K562 (cell line): ENCODE measurements around the gene C6orf62.
"Not testable (repeated sequence)": the region's sequence is repeated elsewhere in the genome, so short reads cannot be mapped to it uniquely, and the experiment has no call there.

Source experiments
- BHLHE40 ChIP-seq: IDR thresholded peaks from 2 replicates; pipeline ENCODE4 v1.6.1; 2011; ENCODE audit warnings: low read length, improper control_type of control experiment
- C11orf30 ChIP-seq: fragments of 450-650 bp; IDR thresholded peaks from 2 replicates; pipeline ENCODE4 v1.6.1; 2016; ENCODE audit warnings: low read depth, mild to moderate bottlenecking
- KLF16 ChIP-seq: IDR thresholded peaks from 2 replicates; pipeline ENCODE4 v1.6.1; 2016; ENCODE audit warnings: antibody characterized with exemption
- NFYB ChIP-seq: IDR thresholded peaks from 2 replicates; pipeline ENCODE4 v1.6.1; 2011; ENCODE audit warnings: mild to moderate bottlenecking, moderate library complexity; ENCODE audit not compliant: insufficient read length; ENCODE audit errors: extremely low read depth
- POLR2A ChIP-seq: fragments of 450-650 bp; conservative IDR thresholded peaks from 2 replicates; pipeline ENCODE4 v1.6.1; 2016
- RAD21 ChIP-seq, 2 experiments: fragments of 250-450 bp in 1 of 2; fragments of 450-650 bp in 1 of 2; sonication (Bioruptor Pico) in 1 of 2; formaldehyde crosslinking in 1 of 2; IDR thresholded peaks in 1 of 2; conservative IDR thresholded peaks in 1 of 2; 2 replicates each; pipeline versions ENCODE4 v1.4.0 to v1.8.0; 2020 to 2022; ENCODE audit warnings: mild to moderate bottlenecking in 2 of 2, moderate library complexity in 1 of 2
- RBM39 ChIP-seq: fragments of 200-400 bp; formaldehyde crosslinking; optimal IDR thresholded peaks from 2 replicates; pipeline ENCODE3; 2018; ENCODE audit warnings: low read depth, low read length
- ZNF23 ChIP-seq: fragments of 250-450 bp; sonication (Bioruptor Pico); IDR thresholded peaks from 2 replicates; pipeline ENCODE4 v1.4.0; 2020; ENCODE audit warnings: mild to moderate bottlenecking
- ZSCAN32 ChIP-seq: fragments of 450-650 bp; formaldehyde crosslinking; IDR thresholded peaks from 2 replicates; pipeline ENCODE4 v1.4.0; 2020; ENCODE audit warnings: mild to moderate bottlenecking, moderate library complexity
- TF ChIP-seq, protein P1 (sequence below): fragments of 250-450 bp; sonication (Bioruptor Pico); IDR thresholded peaks from 2 replicates; pipeline ENCODE4 v1.4.0; 2020; ENCODE audit warnings: mild to moderate bottlenecking, moderate library complexity
- TF ChIP-seq, protein P2 (sequence below), 3 experiments: IDR thresholded peaks in 2 of 3; conservative IDR thresholded peaks in 1 of 3; 2 replicates each; pipeline ENCODE4 v1.5.1; 2011 to 2012; ENCODE audit warnings: low read length in 3 of 3, mild to moderate bottlenecking in 3 of 3, control low read depth in 2 of 3, improper control_type of control experiment in 1 of 3, inconsistent platforms in 1 of 3, low read depth in 1 of 3, mixed read lengths in 1 of 3, moderate library complexity in 1 of 3; ENCODE audit not compliant: insufficient read depth in 2 of 3
- TF ChIP-seq, protein P3 (sequence below), 2 experiments: fragments of 450-650 bp; formaldehyde crosslinking in 1 of 2; IDR thresholded peaks; 2 replicates each; pipeline versions ENCODE4 v1.4.0 to v1.6.1; 2014 to 2020; ENCODE audit warnings: mild to moderate bottlenecking in 2 of 2, borderline replicate concordance in 1 of 2, low read depth in 1 of 2

DNA sequence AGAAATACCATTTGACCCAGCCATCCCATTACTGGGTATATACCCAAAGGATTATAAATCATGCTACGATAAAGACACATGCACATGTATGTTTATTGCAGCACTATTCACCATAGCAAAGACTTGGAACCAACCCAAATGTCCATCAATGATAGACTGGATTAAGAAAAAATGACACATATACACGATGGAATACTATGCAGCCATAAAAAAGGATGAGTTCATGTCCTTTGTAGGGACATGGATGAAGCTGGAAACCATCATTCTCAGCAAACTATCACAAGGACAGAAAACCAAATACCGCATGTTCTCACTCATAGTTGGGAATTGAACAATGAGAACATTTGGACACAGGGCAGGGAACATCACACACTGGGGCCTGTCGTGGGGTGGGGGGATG is 47.9 kb downstream of the C6orf62 start:
- not testable (repeated sequence) for TF ChIP-seq ZSCAN32 (CRISPR knock-in tag); ZNF23 (CRISPR knock-in tag); POLR2A; C11orf30; BHLHE40; NFYB; RAD21 (CRISPR knock-in tag; conservative IDR thresholded peaks at IDR 0.05 in 1 of 2, IDR thresholded peaks at IDR 0.05 in 1 of 2); KLF16; RBM39
- TF ChIP-seq, protein P1, sequence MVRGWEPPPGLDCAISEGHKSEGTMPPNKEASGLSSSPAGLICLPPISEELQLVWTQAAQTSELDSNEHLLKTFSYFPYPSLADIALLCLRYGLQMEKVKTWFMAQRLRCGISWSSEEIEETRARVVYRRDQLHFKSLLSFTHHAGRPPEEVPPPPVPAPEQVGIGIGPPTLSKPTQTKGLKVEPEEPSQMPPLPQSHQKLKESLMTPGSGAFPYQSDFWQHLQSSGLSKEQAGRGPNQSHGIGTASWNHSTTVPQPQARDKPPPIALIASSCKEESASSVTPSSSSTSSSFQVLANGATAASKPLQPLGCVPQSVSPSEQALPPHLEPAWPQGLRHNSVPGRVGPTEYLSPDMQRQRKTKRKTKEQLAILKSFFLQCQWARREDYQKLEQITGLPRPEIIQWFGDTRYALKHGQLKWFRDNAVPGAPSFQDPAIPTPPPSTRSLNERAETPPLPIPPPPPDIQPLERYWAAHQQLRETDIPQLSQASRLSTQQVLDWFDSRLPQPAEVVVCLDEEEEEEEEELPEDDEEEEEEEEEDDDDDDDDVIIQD (CRISPR knock-in tag), result not testable (repeated sequence)
- TF ChIP-seq, protein P2, sequence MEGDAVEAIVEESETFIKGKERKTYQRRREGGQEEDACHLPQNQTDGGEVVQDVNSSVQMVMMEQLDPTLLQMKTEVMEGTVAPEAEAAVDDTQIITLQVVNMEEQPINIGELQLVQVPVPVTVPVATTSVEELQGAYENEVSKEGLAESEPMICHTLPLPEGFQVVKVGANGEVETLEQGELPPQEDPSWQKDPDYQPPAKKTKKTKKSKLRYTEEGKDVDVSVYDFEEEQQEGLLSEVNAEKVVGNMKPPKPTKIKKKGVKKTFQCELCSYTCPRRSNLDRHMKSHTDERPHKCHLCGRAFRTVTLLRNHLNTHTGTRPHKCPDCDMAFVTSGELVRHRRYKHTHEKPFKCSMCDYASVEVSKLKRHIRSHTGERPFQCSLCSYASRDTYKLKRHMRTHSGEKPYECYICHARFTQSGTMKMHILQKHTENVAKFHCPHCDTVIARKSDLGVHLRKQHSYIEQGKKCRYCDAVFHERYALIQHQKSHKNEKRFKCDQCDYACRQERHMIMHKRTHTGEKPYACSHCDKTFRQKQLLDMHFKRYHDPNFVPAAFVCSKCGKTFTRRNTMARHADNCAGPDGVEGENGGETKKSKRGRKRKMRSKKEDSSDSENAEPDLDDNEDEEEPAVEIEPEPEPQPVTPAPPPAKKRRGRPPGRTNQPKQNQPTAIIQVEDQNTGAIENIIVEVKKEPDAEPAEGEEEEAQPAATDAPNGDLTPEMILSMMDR (IDR thresholded peaks at IDR 0.05 in 2 of 3, conservative IDR thresholded peaks at IDR 0.05 in 1 of 3; ENCODE audit: insufficient read depth in 2 of 3, low read depth in 1 of 3, low read length in 3 of 3), result not testable (repeated sequence)
- TF ChIP-seq, protein P3, sequence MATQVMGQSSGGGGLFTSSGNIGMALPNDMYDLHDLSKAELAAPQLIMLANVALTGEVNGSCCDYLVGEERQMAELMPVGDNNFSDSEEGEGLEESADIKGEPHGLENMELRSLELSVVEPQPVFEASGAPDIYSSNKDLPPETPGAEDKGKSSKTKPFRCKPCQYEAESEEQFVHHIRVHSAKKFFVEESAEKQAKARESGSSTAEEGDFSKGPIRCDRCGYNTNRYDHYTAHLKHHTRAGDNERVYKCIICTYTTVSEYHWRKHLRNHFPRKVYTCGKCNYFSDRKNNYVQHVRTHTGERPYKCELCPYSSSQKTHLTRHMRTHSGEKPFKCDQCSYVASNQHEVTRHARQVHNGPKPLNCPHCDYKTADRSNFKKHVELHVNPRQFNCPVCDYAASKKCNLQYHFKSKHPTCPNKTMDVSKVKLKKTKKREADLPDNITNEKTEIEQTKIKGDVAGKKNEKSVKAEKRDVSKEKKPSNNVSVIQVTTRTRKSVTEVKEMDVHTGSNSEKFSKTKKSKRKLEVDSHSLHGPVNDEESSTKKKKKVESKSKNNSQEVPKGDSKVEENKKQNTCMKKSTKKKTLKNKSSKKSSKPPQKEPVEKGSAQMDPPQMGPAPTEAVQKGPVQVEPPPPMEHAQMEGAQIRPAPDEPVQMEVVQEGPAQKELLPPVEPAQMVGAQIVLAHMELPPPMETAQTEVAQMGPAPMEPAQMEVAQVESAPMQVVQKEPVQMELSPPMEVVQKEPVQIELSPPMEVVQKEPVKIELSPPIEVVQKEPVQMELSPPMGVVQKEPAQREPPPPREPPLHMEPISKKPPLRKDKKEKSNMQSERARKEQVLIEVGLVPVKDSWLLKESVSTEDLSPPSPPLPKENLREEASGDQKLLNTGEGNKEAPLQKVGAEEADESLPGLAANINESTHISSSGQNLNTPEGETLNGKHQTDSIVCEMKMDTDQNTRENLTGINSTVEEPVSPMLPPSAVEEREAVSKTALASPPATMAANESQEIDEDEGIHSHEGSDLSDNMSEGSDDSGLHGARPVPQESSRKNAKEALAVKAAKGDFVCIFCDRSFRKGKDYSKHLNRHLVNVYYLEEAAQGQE (IDR thresholded peaks at IDR 0.05; ENCODE audit: borderline replicate concordance), result not testable (repeated sequence)
- TF ChIP-seq, protein P3 (CRISPR knock-in tag; IDR thresholded peaks at IDR 0.05; ENCODE audit: low read depth), result not testable (repeated sequence)
